H9 (cell line): ENCODE measurements around the gene SLC51B. TPM values are rescaled to one million over a fixed set of nuclear protein-coding genes. Genes with fewer than 3 reads are reported as not detected.

Experiments
- DNase-seq: peaks from one replicate; pipeline ENCODE4 v3.0.0-alpha.2; 2017
- H2AFZ ChIP-seq: one replicate; pipeline ENCODE4 v1.6.1; 2013; ENCODE audit warnings: mild to moderate bottlenecking, low read length, control low read depth, moderate library complexity
- H2AK5ac ChIP-seq: 2 replicates; pipeline ENCODE4 v1.6.1; 2013; ENCODE audit warnings: low read length, control low read depth, mixed read lengths; ENCODE audit not compliant: insufficient read length
- H2BK120ac ChIP-seq: one replicate; pipeline ENCODE4 v1.6.1; 2013; ENCODE audit warnings: low read depth, mild to moderate bottlenecking, low read length, control low read depth, inconsistent platforms; ENCODE audit not compliant: poor library complexity, severe bottlenecking
- H2BK12ac ChIP-seq: 2 replicates; pipeline ENCODE4 v1.6.1; 2013; ENCODE audit warnings: low read length, control low read depth, mixed read lengths, low read depth; ENCODE audit not compliant: insufficient read length
- H2BK15ac ChIP-seq: 2 replicates; pipeline ENCODE4 v1.6.1; 2013; ENCODE audit warnings: low read depth, low read length, control low read depth
- H2BK20ac ChIP-seq: one replicate; pipeline ENCODE4 v1.6.1; 2013; ENCODE audit warnings: low read depth, mild to moderate bottlenecking, low read length, control low read depth, inconsistent platforms; ENCODE audit not compliant: poor library complexity, severe bottlenecking
- H2BK5ac ChIP-seq: 2 replicates; pipeline ENCODE4 v1.6.1; 2013; ENCODE audit warnings: low read length, control low read depth, mixed read lengths; ENCODE audit not compliant: insufficient read length
- H3K14ac ChIP-seq: 2 replicates; pipeline ENCODE4 v1.6.1; 2013; ENCODE audit warnings: low read length, control low read depth; ENCODE audit not compliant: insufficient read depth
- H3K18ac ChIP-seq: 2 replicates; pipeline ENCODE4 v1.6.1; 2013; ENCODE audit warnings: low read depth, mild to moderate bottlenecking, mixed read lengths, low read length, control low read depth; ENCODE audit not compliant: insufficient read length
- H3K23ac ChIP-seq: 2 replicates; pipeline ENCODE4 v1.6.1; 2013; ENCODE audit warnings: low read length, control low read depth, mixed read lengths, low read depth; ENCODE audit not compliant: insufficient read length
- H3K23me2 ChIP-seq: 2 replicates; pipeline ENCODE4 v1.6.1; 2013; ENCODE audit warnings: low read depth, mild to moderate bottlenecking, mixed read lengths, low read length, control low read depth; ENCODE audit not compliant: insufficient read length, poor library complexity, severe bottlenecking
- H3K27ac ChIP-seq: 2 replicates; pipeline ENCODE4 v1.5.1; 2013; ENCODE audit warnings: low read length, control low read depth, mixed read lengths, low read depth; ENCODE audit not compliant: insufficient read length
- H3K27me3 ChIP-seq: 2 replicates; pipeline ENCODE4 v1.6.1; 2013; ENCODE audit warnings: low read length, control low read depth, inconsistent platforms; ENCODE audit not compliant: insufficient read depth
- H3K4ac ChIP-seq: 2 replicates; pipeline ENCODE4 v1.6.1; 2013; ENCODE audit warnings: low read depth, mild to moderate bottlenecking, control low read depth, inconsistent platforms, low read length, moderate library complexity
- H3K4me1 ChIP-seq: 2 replicates; pipeline ENCODE4 v1.6.1; 2013; ENCODE audit warnings: low read length, control low read depth, inconsistent platforms; ENCODE audit not compliant: insufficient read depth
- H3K4me2 ChIP-seq: 2 replicates; pipeline ENCODE4 v1.6.1; 2013; ENCODE audit warnings: low read length, control low read depth, mixed read lengths; ENCODE audit not compliant: insufficient read length, insufficient read depth
- H3K56ac ChIP-seq: 2 replicates; pipeline ENCODE4 v1.6.1; 2013; ENCODE audit warnings: low read depth, mild to moderate bottlenecking, mixed read lengths, low read length, control low read depth; ENCODE audit not compliant: insufficient read length
- H3K79me1 ChIP-seq: 2 replicates; pipeline ENCODE4 v1.6.1; 2013; ENCODE audit warnings: low read depth, mild to moderate bottlenecking, moderate library complexity, low read length, control low read depth, inconsistent platforms; ENCODE audit not compliant: insufficient read depth, poor library complexity, severe bottlenecking
- H3K79me2 ChIP-seq: 2 replicates; pipeline ENCODE4 v1.6.1; 2013; ENCODE audit warnings: low read length, control low read depth, inconsistent platforms; ENCODE audit not compliant: insufficient read depth
- H3K9ac ChIP-seq: 2 replicates; pipeline ENCODE4 v1.6.1; 2013; ENCODE audit warnings: low read length, control low read depth, mixed read lengths; ENCODE audit not compliant: insufficient read length; ENCODE audit errors: extremely low read depth
- H3K9me3 ChIP-seq: one replicate; pipeline ENCODE4 v1.6.1; 2013; ENCODE audit warnings: low read depth, low read length, inconsistent platforms; ENCODE audit not compliant: control insufficient read depth
- H3T11ph ChIP-seq: one replicate; pipeline ENCODE4 v1.6.1; 2013; ENCODE audit warnings: mild to moderate bottlenecking, low read length, control low read depth, inconsistent platforms
- H4K20me1 ChIP-seq: one replicate; pipeline ENCODE4 v1.6.1; 2013; ENCODE audit not compliant: control insufficient read depth, insufficient read length, insufficient read depth
- H4K5ac ChIP-seq: 2 replicates; pipeline ENCODE4 v1.6.1; 2013; ENCODE audit warnings: low read depth, mild to moderate bottlenecking, mixed read lengths, low read length, control low read depth; ENCODE audit not compliant: insufficient read length
- H4K8ac ChIP-seq: replicated peaks from 2 replicates; pipeline ENCODE4 v1.6.1; 2013; ENCODE audit warnings: low read length, control low read depth, mixed read lengths, low read depth; ENCODE audit not compliant: insufficient read length
- H4K91ac ChIP-seq: 2 replicates; pipeline ENCODE4 v1.6.1; 2013; ENCODE audit warnings: low read depth, mild to moderate bottlenecking, moderate library complexity, mixed read lengths, low read length, control low read depth; ENCODE audit not compliant: insufficient read length
- H3K27ac Mint-ChIP-seq, 3 experiments: 2 replicates in 2 of 3; 3 replicates in 1 of 3; pipeline ENCODE4 v1.8.0; 2020 to 2021; ENCODE audit warnings: mixed read lengths in 3 of 3, mild to moderate bottlenecking in 1 of 3, moderate library complexity in 1 of 3
- H3K27me3 Mint-ChIP-seq: 2 replicates; pipeline ENCODE4 v1.8.0; 2021; ENCODE audit warnings: low read depth, mild to moderate bottlenecking, moderate library complexity, mixed read lengths
- H3K36me3 Mint-ChIP-seq, 3 experiments: 2 replicates in 2 of 3; 3 replicates in 1 of 3; pipeline ENCODE4 v1.8.0; 2020 to 2021; ENCODE audit warnings: low read depth in 3 of 3, mixed read lengths in 3 of 3; ENCODE audit not compliant: insufficient read depth in 1 of 3
- H3K4me1 Mint-ChIP-seq, 2 experiments: 2 replicates each; pipeline ENCODE4 v1.8.0; 2020; ENCODE audit warnings: mixed read lengths in 2 of 2
- H3K4me3 Mint-ChIP-seq, 2 experiments: 2 replicates in 1 of 2; 3 replicates in 1 of 2; pipeline ENCODE4 v1.8.0; 2020 to 2021; ENCODE audit warnings: mild to moderate bottlenecking in 2 of 2, mixed read lengths in 2 of 2, moderate library complexity in 1 of 2
- H3K9me3 Mint-ChIP-seq, 2 experiments: 2 replicates in 1 of 2; 3 replicates in 1 of 2; pipeline ENCODE4 v1.8.0; 2020; ENCODE audit warnings: mild to moderate bottlenecking in 2 of 2, mixed read lengths in 2 of 2, moderate library complexity in 1 of 2
- CTCF ChIP-seq: fragments of 200-600 bp; sonication (generic); conservative IDR thresholded peaks from 3 replicates; pipeline ENCODE4 v1.8.0; 2021; ENCODE audit warnings: antibody characterized with exemption, mild to moderate bottlenecking
- WGBS: extraction: QIAGEN DNeasy Blood & Tissue Kit; methylation state at CpG from one replicate; pipeline ENCODE4 v1.1.7; 2013; ENCODE audit warnings: missing lambda C conversion rate, low lambda C conversion rate, mixed read lengths; ENCODE audit not compliant: insufficient read length; ENCODE audit errors: extremely low coverage; 5-methylcytosine and 5-hydroxymethylcytosine counted together
- total RNA-seq: library from RNA; stranded (reverse); gene quantifications from 2 replicates; pipeline ENCODE4 v1.2.1, GENCODE V29; 2021

The SLC51B gene
- total RNA-seq, 1 experiment from 2014 or later = not detected

- Mint-ChIP-seq H3K27ac (no peak overlapping the region), H3K36me3 (no peaks in the 10 kb centered on the region), H3K4me1 (peaks cover 3% of the 10 kb centered on the region in 2 experiments), H3K4me3 (no peak overlapping the region), H3K9me3 (no peaks in the 10 kb centered on the region), H3K27me3 (no peaks in the 10 kb centered on the region)
- Histone ChIP-seq H2BK120ac (no peak overlapping the region), H2BK15ac (no peak overlapping the region), H3K18ac (no peak overlapping the region), H4K5ac (no peak overlapping the region), H3K4ac (no peak overlapping the region), H3K23me2 (no peaks in the 10 kb centered on the region), H3K79me1 (no peaks in the 10 kb centered on the region), H3K4me1 (no peaks in the 10 kb centered on the region; the same call in 1 of the 2 replicates), H3K56ac (no peak overlapping the region), H3K79me2 (no peaks in the 10 kb centered on the region), H2AFZ (no peak overlapping the region), H4K91ac (no peak overlapping the region), H2BK20ac (no peak overlapping the region), H4K8ac (no peak overlapping the region), H2BK5ac (no peak overlapping the region), H3T11ph (no peak overlapping the region), H2BK12ac (no peak overlapping the region), H3K27ac (no peak overlapping the region), H4K20me1 (no peaks in the 10 kb centered on the region), H3K9ac (no peak overlapping the region), H3K14ac (no peak overlapping the region), H3K4me2 (no peak overlapping the region), H3K27me3 (no peaks in the 10 kb centered on the region), H3K9me3 (no peaks in the 10 kb centered on the region), H3K23ac (no peak overlapping the region), H2AK5ac (no peak overlapping the region)
- no CpG with 5 or more reads among the region's 1 CpG for WGBS
- TF ChIP-seq CTCF = no peak
- no peak for DNase-seq
These were observed 7.9 kb upstream of the SLC51B start for GRCh38 chr15:65037309-65037708.
